GM18505 (cell line): ENCODE measurements around the gene GUCY2C.

Experiments used
- ATAC-seq: cut with Tn5 transposase; IDR thresholded peaks from one replicate; pipeline ENCODE4 v1.9.1; 2021; ENCODE audit not compliant: unreplicated experiment
- POLR2A ChIP-seq: IDR thresholded peaks from 4 replicates; pipeline ENCODE4 v1.6.1; 2011; ENCODE audit warnings: borderline replicate concordance; ENCODE audit not compliant: insufficient read depth, insufficient read length; ENCODE audit errors: extremely low read depth

The GUCY2C gene

GRCh38 chr12:14628771-14629170, 67.6 kb downstream of the GUCY2C start:
- no peak for ATAC-seq
- TF ChIP-seq POLR2A = no peak

- peak; percentile 82 for ATAC-seq
- no peak for TF ChIP-seq POLR2A
These were observed 74.6 kb downstream of the GUCY2C start for GRCh38 chr12:14621826-14622225.

- no peak for TF ChIP-seq POLR2A
- ATAC-seq = peak; percentile 47
These were observed 76.5 kb downstream of the GUCY2C start for GRCh38 chr12:14619741-14620501.

- no peak for ATAC-seq
- no peak for TF ChIP-seq POLR2A
These were observed 77.4 kb downstream of the GUCY2C start for GRCh38 chr12:14618983-14619382.

- ATAC-seq = peak; percentile 52
- no peak for TF ChIP-seq POLR2A
These were observed 81.7 kb downstream of the GUCY2C start for GRCh38 chr12:14614704-14615121.

- peak; percentile 94 for ATAC-seq
- peak; percentile 21 for TF ChIP-seq POLR2A
These were observed 82.7 kb downstream of the GUCY2C start for GRCh38 chr12:14613718-14614117.

- no peak for ATAC-seq
- no peak for TF ChIP-seq POLR2A
These were observed 83.4 kb downstream of the GUCY2C start for GRCh38 chr12:14612898-14613445.

GRCh38 chr12:14612250-14612649, 84.1 kb downstream of the GUCY2C start:
- no peak for TF ChIP-seq POLR2A
- ATAC-seq = no peak

GRCh38 chr12:14611640-14612203, 84.7 kb downstream of the GUCY2C start:
- ATAC-seq = no peak
- TF ChIP-seq POLR2A = no peak

- no peak for TF ChIP-seq POLR2A
- ATAC-seq = no peak
These were observed 88.8 kb downstream of the GUCY2C start for GRCh38 chr12:14607568-14607967.

- TF ChIP-seq POLR2A = no peak
- ATAC-seq = no peak
These were observed 90.9 kb downstream of the GUCY2C start for GRCh38 chr12:14605401-14605989.

- ATAC-seq = no peak
- no peak for TF ChIP-seq POLR2A
These were observed 94.5 kb downstream of the GUCY2C start for GRCh38 chr12:14601692-14602478.

GRCh38 chr12:14597480-14597879, 98.9 kb downstream of the GUCY2C start:
- TF ChIP-seq POLR2A = no peak
- no peak for ATAC-seq
